ENCODE measurements around the gene FYB1. TPM values are rescaled to one million over a fixed set of nuclear protein-coding genes. Genes with fewer than 3 reads are reported as not detected.

The FYB1 gene
- total RNA-seq, 1 experiment from 2014 or later: 0.52 TPM

GRCh38 chr5:39109606-39110005, 109.8 kb downstream of the FYB1 start:
- DNase-seq (ENCODE audit: low spot score) (no peak), ATAC-seq (no peak)
- ChIA-PET CTCF (no interaction called here), POLR2A (no interaction called here)
- Mint-ChIP-seq H3K9me3 (no peaks in the 10 kb centered on the region), H3K27me3 (ENCODE audit: low read depth) (no peaks in the 10 kb centered on the region), H3K4me3 (no peak overlapping the region), H3K27ac (no peak overlapping the region), H3K36me3 (no peaks in the 10 kb centered on the region), H3K4me1 (no peaks in the 10 kb centered on the region)
- TF ChIP-seq IRF1 (CRISPR knock-in tag; IDR thresholded peaks at IDR 0.05): no peak
- no peak for TF ChIP-seq ZNF219 (CRISPR knock-in tag; IDR thresholded peaks at IDR 0.05; ENCODE audit: borderline replicate concordance)
- no peak for TF ChIP-seq ATF6 (CRISPR knock-in tag; IDR thresholded peaks at IDR 0.05)
- TF ChIP-seq RORB (CRISPR knock-in tag; IDR thresholded peaks at IDR 0.05): no peak
- TF ChIP-seq ARID4B (CRISPR knock-in tag; IDR thresholded peaks at IDR 0.05; ENCODE audit: borderline replicate concordance): no peak
- no peak for TF ChIP-seq HMGA2 (CRISPR knock-in tag; IDR thresholded peaks at IDR 0.05)
- TF ChIP-seq IRF2 (CRISPR knock-in tag; IDR thresholded peaks at IDR 0.05; ENCODE audit: borderline replicate concordance, low read depth): no peak
- no peak for TF ChIP-seq ESRRA (CRISPR knock-in tag; IDR thresholded peaks at IDR 0.05; ENCODE audit: borderline replicate concordance)
- TF ChIP-seq HMGXB4 (CRISPR knock-in tag; IDR thresholded peaks at IDR 0.05): no peak
- TF ChIP-seq CDX4 (CRISPR knock-in tag; IDR thresholded peaks at IDR 0.05; ENCODE audit: borderline replicate concordance): no peak
- TF ChIP-seq SOX15 (CRISPR knock-in tag; IDR thresholded peaks at IDR 0.05): no peak
- TF ChIP-seq ATF3 (CRISPR knock-in tag; conservative IDR thresholded peaks at IDR 0.05): no peak
- no peak for TF ChIP-seq USF1 (CRISPR knock-in tag; IDR thresholded peaks at IDR 0.05)
- no peak for TF ChIP-seq SMAD4 (CRISPR knock-in tag; IDR thresholded peaks at IDR 0.05)
- no peak for TF ChIP-seq MYBL2 (CRISPR knock-in tag; IDR thresholded peaks at IDR 0.05)

- DNase-seq (ENCODE audit: low spot score): no peak
- no peak for ATAC-seq
- CTCF ChIA-PET: interaction anchor here (0.5 kb wide), 1 partner anchor 140 kb away, joined by 3 read pairs; no protein-coding TSS in a partner anchor
- TF ChIP-seq E2F4 (CRISPR knock-in tag; IDR thresholded peaks at IDR 0.05; ENCODE audit: borderline replicate concordance, low read depth) (no peak), PRDM15 (CRISPR knock-in tag; IDR thresholded peaks at IDR 0.05) (no peak), IRF1 (CRISPR knock-in tag; IDR thresholded peaks at IDR 0.05) (no peak)
These were observed 110.4 kb downstream of the FYB1 start for GRCh38 chr5:39108987-39109386.

More at GRCh38 chr5:39108987-39109386, 110.4 kb downstream of the FYB1 start:
- Mint-ChIP-seq H3K9me3 (no peaks in the 10 kb centered on the region), H3K4me1 (no peaks in the 10 kb centered on the region), H3K27me3 (ENCODE audit: low read depth) (no peaks in the 10 kb centered on the region), H3K27ac (no peak overlapping the region), H3K36me3 (no peaks in the 10 kb centered on the region), H3K4me3 (no peak overlapping the region)
- POLR2A ChIA-PET: no interaction called here

Data from WTC11 (cell line).